Naive thymus-derived CD4-positive, alpha-beta T cell (primary cell): ENCODE results near the gene SH2D5. TPM values are rescaled to one million over a fixed set of nuclear protein-coding genes. Genes with fewer than 3 reads are reported as not detected.

Experiments
- ATAC-seq: fragments of 150-1000 bp; cut with Tn5 transposase; 2 replicates; pipeline ENCODE4 v1.10.0; 2021; ENCODE audit warnings: mild to moderate bottlenecking, moderate library complexity
- CTCF ChIA-PET: fragments of 350-600 bp; sonication (Branson Sonifier 250); formaldehyde crosslinking; loops from one replicate; lab custom pipeline; 2021; ENCODE audit warnings: antibody characterized with exemption; lab: Charles Lee
- POLR2A ChIA-PET: fragments of 350-600 bp; sonication (Branson Sonifier 250); formaldehyde crosslinking; loops from one replicate; lab custom pipeline; 2021; ENCODE audit warnings: antibody characterized with exemption, inconsistent platforms; lab: Charles Lee
- DNase-seq, 9 donors: peaks; one replicate each; pipeline versions ENCODE4 v3.0.0 to v3.0.0-alpha.2; 2020 to 2022; ENCODE audit warnings: mixed read lengths in 1 of 9
- H3K27ac ChIP-seq: one replicate; pipeline ENCODE4 v1.7.0; 2013; ENCODE audit warnings: mild to moderate bottlenecking, low read depth, low read length, moderate library complexity
- H3K27me3 ChIP-seq, 2 donors: one replicate each; pipeline ENCODE4 v1.7.0; 2013; ENCODE audit warnings: low read length in 2 of 2, mild to moderate bottlenecking in 2 of 2, moderate library complexity in 2 of 2; ENCODE audit not compliant: control insufficient read depth in 2 of 2, insufficient read depth in 2 of 2
- H3K36me3 ChIP-seq, 3 experiments: 1 replicate in 2 of 3; 2 replicates in 1 of 3; pipeline ENCODE4 v1.7.0; 2013; ENCODE audit warnings: low read length in 3 of 3, mild to moderate bottlenecking in 3 of 3, moderate library complexity in 1 of 3; ENCODE audit not compliant: insufficient read depth in 3 of 3, control insufficient read depth in 2 of 3
- H3K4me1 ChIP-seq, 2 donors: one replicate each; pipeline ENCODE4 v1.7.0; 2013; ENCODE audit warnings: low read length in 2 of 2, mild to moderate bottlenecking in 2 of 2, moderate library complexity in 1 of 2; ENCODE audit not compliant: control insufficient read depth in 2 of 2, insufficient read depth in 2 of 2
- H3K4me3 ChIP-seq: 2 replicates; pipeline ENCODE4 v1.7.0; 2013; ENCODE audit warnings: mild to moderate bottlenecking, low read length
- H3K9me3 ChIP-seq, 3 experiments: 1 replicate in 2 of 3; 2 replicates in 1 of 3; pipeline ENCODE4 v1.7.0; 2013; ENCODE audit warnings: low read length in 3 of 3; ENCODE audit not compliant: control insufficient read depth in 2 of 3
- H3K27ac Mint-ChIP-seq, 9 donors: one replicate each; pipeline ENCODE4 v1.8.0; 2020 to 2022; ENCODE audit warnings: mixed read lengths in 9 of 9, mild to moderate bottlenecking in 8 of 9, moderate library complexity in 5 of 9, inconsistent platforms in 2 of 9
- H3K27me3 Mint-ChIP-seq, 5 donors: one replicate each; pipeline ENCODE4 v1.8.0; 2021 to 2022; ENCODE audit warnings: mixed read lengths in 5 of 5, mild to moderate bottlenecking in 1 of 5
- H3K36me3 Mint-ChIP-seq, 5 donors: one replicate each; pipeline ENCODE4 v1.8.0; 2020 to 2022; ENCODE audit warnings: mixed read lengths in 5 of 5, mild to moderate bottlenecking in 3 of 5, inconsistent platforms in 1 of 5
- H3K4me1 Mint-ChIP-seq, 7 donors: one replicate each; pipeline ENCODE4 v1.8.0; 2020 to 2022; ENCODE audit warnings: mixed read lengths in 7 of 7, mild to moderate bottlenecking in 3 of 7, inconsistent platforms in 1 of 7
- H3K4me3 Mint-ChIP-seq, 10 donors: one replicate each; pipeline ENCODE4 v1.8.0; 2020 to 2022; ENCODE audit warnings: mild to moderate bottlenecking in 10 of 10, mixed read lengths in 10 of 10, moderate library complexity in 6 of 10, inconsistent platforms in 2 of 10
- H3K9me3 Mint-ChIP-seq, 11 donors: one replicate each; pipeline ENCODE4 v1.8.0; 2020 to 2022; ENCODE audit warnings: mixed read lengths in 11 of 11, mild to moderate bottlenecking in 4 of 11, inconsistent platforms in 1 of 11, moderate library complexity in 1 of 11
- intact Hi-C, 2 donors: fragments of 100-400 bp; cut with micrococcal nuclease; formaldehyde crosslinking; loops; one replicate each; pipeline ENCODE4 v1.15.1; 2023
- polyA plus RNA-seq, 2 donors: library from polyadenylated mRNA; unstranded; fragments of 300-500 nt; fragmentation: Illumina TruSeq; gene quantifications; one replicate each; pipeline ENCODE4 v1.2.3, GENCODE V29; 2021
- total RNA-seq, 6 experiments: library from RNA in 5 of 6; stranded (reverse) in 5 of 6; gene quantifications; 1 replicate in 5 of 6; 2 replicates in 1 of 6; pipeline ENCODE4 v1.2.3 and lab custom pipeline; 2021 to 2026

Gene SH2D5
- total and polyA plus RNA-seq, 7 experiments from 2014 or later = 0.35 TPM; not detected in 5

- Histone ChIP-seq H3K9me3 (no peaks in the 10 kb centered on the region), H3K36me3 (no peaks in the 10 kb centered on the region), H3K4me1 (no peaks in the 10 kb centered on the region), H3K4me3 (no peak overlapping the region), H3K27ac (no peak overlapping the region), H3K27me3 (no peaks in the 10 kb centered on the region)
- H3K27ac Mint-ChIP-seq = no peak overlapping the region
- POLR2A ChIA-PET = no interaction called here
- no peaks in the 10 kb centered on the region for H3K9me3 Mint-ChIP-seq
- peaks cover 0 to 5% (median 0%) of the 10 kb centered on the region in 5 donors for H3K27me3 Mint-ChIP-seq
- DNase-seq (no peak), ATAC-seq (no peak)
- H3K4me1 Mint-ChIP-seq = no peaks in the 10 kb centered on the region
- H3K36me3 Mint-ChIP-seq = no peaks in the 10 kb centered on the region
- intact Hi-C loops = no loop called here
- no peak overlapping the region for H3K4me3 Mint-ChIP-seq
- CTCF ChIA-PET = no interaction called here
Observed at GRCh38 chr1:20704390-20705202, 27.9 kb downstream of the SH2D5 start.

DNA sequence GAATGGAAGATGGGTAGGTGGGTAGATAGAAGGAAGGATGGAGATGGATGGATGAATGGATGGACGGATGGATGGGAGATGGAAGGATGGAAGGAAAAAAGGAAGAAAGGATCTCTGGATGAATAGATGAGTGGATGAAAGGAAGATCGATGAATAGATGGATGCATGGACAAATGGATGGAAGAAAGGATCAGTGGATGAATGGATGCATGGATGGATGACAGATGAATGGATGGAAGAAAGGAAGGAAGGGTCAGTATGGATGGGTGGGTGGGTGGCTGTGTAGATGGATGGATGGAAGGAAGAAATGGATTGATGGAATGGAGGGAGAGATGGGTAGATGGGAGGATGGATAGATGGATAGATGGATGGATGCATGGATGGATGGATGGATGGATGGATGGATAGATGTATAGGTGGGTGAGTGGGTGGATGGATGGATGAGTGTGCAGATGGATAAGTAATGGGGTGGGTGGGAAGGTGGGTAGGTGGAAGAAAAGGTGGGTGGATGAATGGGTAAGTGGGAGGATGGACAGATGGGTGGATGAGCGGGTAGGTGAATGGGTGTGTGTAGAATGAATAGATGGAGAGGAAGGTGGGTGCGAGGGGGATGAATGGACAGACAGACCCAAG lies 29.3 kb downstream of the SH2D5 start:
- no peaks in the 10 kb centered on the region for H3K27me3 ChIP-seq
- H3K9me3 ChIP-seq = no peaks in the 10 kb centered on the region
- no peaks in the 10 kb centered on the region for H3K36me3 ChIP-seq
- ChIA-PET POLR2A (no interaction called here), CTCF (no interaction called here)
- H3K27ac ChIP-seq = no peak overlapping the region
- H3K4me1 Mint-ChIP-seq = no peaks in the 10 kb centered on the region
- peaks cover 0 to 3% (median 0%) of the 10 kb centered on the region in 5 donors for H3K27me3 Mint-ChIP-seq
- H3K4me1 ChIP-seq = no peaks in the 10 kb centered on the region
- DNase-seq (no peak), ATAC-seq (no peak)
- H3K36me3 Mint-ChIP-seq = no peaks in the 10 kb centered on the region
- no peak overlapping the region for H3K27ac Mint-ChIP-seq
- H3K4me3 Mint-ChIP-seq = no peak overlapping the region
- H3K4me3 ChIP-seq = no peak overlapping the region
- H3K9me3 Mint-ChIP-seq = no peaks in the 10 kb centered on the region
- intact Hi-C loops = no loop called here

DNA sequence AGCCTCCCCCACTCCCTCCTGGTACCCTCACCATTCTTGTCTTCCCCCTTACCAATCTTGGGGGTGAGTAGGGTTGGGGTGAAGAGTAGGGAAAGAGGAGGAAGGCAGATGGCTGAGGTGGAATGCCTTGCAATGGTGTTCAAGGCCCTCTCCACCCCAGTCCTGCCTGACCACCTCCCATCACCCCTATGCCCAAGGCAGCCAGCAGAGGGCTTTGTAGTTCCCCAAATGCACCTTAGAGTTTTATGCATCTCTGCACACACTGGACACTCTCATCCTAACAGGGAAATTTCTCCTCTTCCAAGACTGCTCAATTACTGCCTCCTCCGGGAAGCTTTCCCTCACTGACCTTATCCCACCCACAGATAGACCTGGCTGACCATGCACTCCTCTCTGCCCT lies 30.1 kb downstream of the SH2D5 start:
- Mint-ChIP-seq H3K36me3 (no peaks in the 10 kb centered on the region), H3K4me3 (no peak overlapping the region), H3K9me3 (no peaks in the 10 kb centered on the region), H3K27ac (no peak overlapping the region), H3K4me1 (no peaks in the 10 kb centered on the region), H3K27me3 (peaks cover 0 to 3% (median 0%) of the 10 kb centered on the region in 5 donors)
- Histone ChIP-seq H3K4me3 (no peak overlapping the region), H3K9me3 (no peaks in the 10 kb centered on the region), H3K36me3 (no peaks in the 10 kb centered on the region), H3K27ac (no peak overlapping the region), H3K4me1 (no peaks in the 10 kb centered on the region), H3K27me3 (no peaks in the 10 kb centered on the region)
- no peak for DNase-seq
- ChIA-PET CTCF (no interaction called here), POLR2A (no interaction called here)
- no peak for ATAC-seq
- intact Hi-C loops = no loop called here

GRCh38 chr1:20701847-20702246 lies 30.7 kb downstream of the SH2D5 start:
- H3K4me1 ChIP-seq = no peaks in the 10 kb centered on the region
- POLR2A ChIA-PET = no interaction called here
- Mint-ChIP-seq H3K4me1 (no peaks in the 10 kb centered on the region), H3K4me3 (no peak overlapping the region), H3K27ac (no peak overlapping the region), H3K9me3 (no peaks in the 10 kb centered on the region), H3K27me3 (peaks cover 0 to 2% (median 0%) of the 10 kb centered on the region in 5 donors), H3K36me3 (no peaks in the 10 kb centered on the region)
- H3K27ac ChIP-seq = no peak overlapping the region
- no peaks in the 10 kb centered on the region for H3K36me3 ChIP-seq
- intact Hi-C loops = no loop called here
- CTCF ChIA-PET = no interaction called here
- H3K4me3 ChIP-seq = no peak overlapping the region
- no peak for DNase-seq
- no peaks in the 10 kb centered on the region for H3K27me3 ChIP-seq
- ATAC-seq = no peak
- H3K9me3 ChIP-seq = no peaks in the 10 kb centered on the region

DNA sequence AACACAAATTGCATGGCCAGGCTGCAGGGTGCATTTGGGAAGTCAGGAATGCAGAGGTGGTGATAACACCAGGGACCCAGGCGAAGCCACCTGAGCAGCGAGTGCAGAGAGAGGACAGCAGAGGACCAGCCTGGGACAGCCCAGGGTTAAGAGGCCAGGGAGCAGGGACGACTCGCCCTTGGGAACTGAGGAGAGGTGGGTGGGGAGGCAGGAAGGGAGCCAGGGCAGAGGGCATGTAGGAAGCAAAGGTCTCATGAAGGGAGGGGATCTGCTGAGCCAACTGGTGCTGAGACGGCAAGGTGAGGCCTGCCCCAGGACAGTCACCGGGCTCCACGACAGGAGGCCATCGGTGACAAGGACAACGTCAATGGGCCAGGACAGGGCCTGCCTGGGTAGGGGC lies 31.1 kb downstream of the SH2D5 start:
- peaks cover 0 to 1% (median under 1%) of the 10 kb centered on the region in 7 donors for H3K4me1 Mint-ChIP-seq
- H3K27ac Mint-ChIP-seq = peak overlapping the region in 1 of 9 donors; percentile 50
- Histone ChIP-seq H3K4me3 (no peak overlapping the region), H3K27ac (no peak overlapping the region), H3K4me1 (no peaks in the 10 kb centered on the region), H3K36me3 (no peaks in the 10 kb centered on the region), H3K9me3 (no peaks in the 10 kb centered on the region), H3K27me3 (no peaks in the 10 kb centered on the region)
- no peak for ATAC-seq
- no peaks in the 10 kb centered on the region for H3K36me3 Mint-ChIP-seq
- peaks cover 0 to 2% (median 0%) of the 10 kb centered on the region in 5 donors for H3K27me3 Mint-ChIP-seq
- no peaks in the 10 kb centered on the region for H3K9me3 Mint-ChIP-seq
- intact Hi-C loops = no loop called here
- DNase-seq = no peak
- ChIA-PET POLR2A (no interaction called here), CTCF (interaction anchor here (0.6 kb wide), 1 partner anchor 788 kb away, joined by 3 read pairs; no protein-coding TSS in a partner anchor)
- H3K4me3 Mint-ChIP-seq = no peak overlapping the region

DNA sequence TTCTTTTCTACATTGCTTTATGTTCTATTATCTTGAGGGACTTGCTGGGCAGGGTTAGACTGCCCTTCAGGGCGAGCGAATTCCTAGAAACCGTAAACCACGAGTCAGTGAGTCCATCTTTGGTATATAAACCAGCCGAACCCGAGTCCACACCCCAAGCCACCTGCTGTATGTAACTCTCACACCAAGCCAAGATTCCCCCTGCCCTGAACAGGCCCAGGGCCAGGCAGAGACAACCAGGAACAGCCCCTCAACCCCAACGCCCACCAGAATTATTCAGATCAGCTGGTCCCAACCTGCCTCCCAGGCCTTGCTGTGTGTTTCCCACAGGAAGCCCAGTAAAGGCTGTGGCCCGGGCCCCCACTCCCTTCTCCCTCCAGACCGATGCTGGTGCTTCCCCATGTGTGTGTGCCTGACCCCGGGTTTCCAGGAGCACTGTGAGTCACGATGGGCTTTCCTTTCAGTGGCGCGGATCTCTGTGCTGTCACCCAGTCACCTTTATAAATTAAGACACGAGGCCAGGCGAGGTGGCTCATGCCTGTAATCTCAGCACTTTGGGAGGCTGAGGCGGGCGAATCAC lies 31.8 kb downstream of the SH2D5 start:
- no peaks in the 10 kb centered on the region for H3K36me3 Mint-ChIP-seq
- H3K27ac Mint-ChIP-seq = peak overlapping the region in 1 of 9 donors; percentile 50
- intact Hi-C loops = no loop called here
- Histone ChIP-seq H3K9me3 (no peaks in the 10 kb centered on the region), H3K4me1 (peaks cover 0 to 5% of the 10 kb centered on the region in 2 donors), H3K27ac (no peak overlapping the region), H3K27me3 (no peaks in the 10 kb centered on the region), H3K36me3 (no peaks in the 10 kb centered on the region), H3K4me3 (no peak overlapping the region)
- POLR2A ChIA-PET = no interaction called here
- CTCF ChIA-PET = interaction anchor here (0.6 kb wide), 1 partner anchor 788 kb away, joined by 3 read pairs; no protein-coding TSS in a partner anchor
- no peak overlapping the region for H3K4me3 Mint-ChIP-seq
- no peak for ATAC-seq
- DNase-seq = no peak
- peaks cover 3 to 8% (median 4%) of the 10 kb centered on the region in 7 donors for H3K4me1 Mint-ChIP-seq
- peaks cover 0 to 3% (median 0%) of the 10 kb centered on the region in 5 donors for H3K27me3 Mint-ChIP-seq
- no peaks in the 10 kb centered on the region for H3K9me3 Mint-ChIP-seq
